Measurements from ENCODE around the gene ST3GAL3. TPM values are rescaled to one million over a fixed set of nuclear protein-coding genes. Genes with fewer than 3 reads are reported as not detected.

Gene ST3GAL3
- total RNA-seq: 10 to 100 TPM; 25.3 to 34.9 TPM

- H3K27ac Mint-ChIP-seq: peak within 1 kb of the TSS; percentile 20
- peaks cover 4 to 20% of the 10 kb centered on the region in 2 donors for H3K36me3 Mint-ChIP-seq (ENCODE audit: insufficient read depth in 2 of 2)
- peak; percentile 95 to 96 for DNase-seq
Measured at GRCh38 chr1:43707190-43708001, at the start of gene ST3GAL3. ST3GAL3 (plus strand) TSS chr1:43707536; CDS start chr1:43736263, 28,727 bp downstream.

DNA sequence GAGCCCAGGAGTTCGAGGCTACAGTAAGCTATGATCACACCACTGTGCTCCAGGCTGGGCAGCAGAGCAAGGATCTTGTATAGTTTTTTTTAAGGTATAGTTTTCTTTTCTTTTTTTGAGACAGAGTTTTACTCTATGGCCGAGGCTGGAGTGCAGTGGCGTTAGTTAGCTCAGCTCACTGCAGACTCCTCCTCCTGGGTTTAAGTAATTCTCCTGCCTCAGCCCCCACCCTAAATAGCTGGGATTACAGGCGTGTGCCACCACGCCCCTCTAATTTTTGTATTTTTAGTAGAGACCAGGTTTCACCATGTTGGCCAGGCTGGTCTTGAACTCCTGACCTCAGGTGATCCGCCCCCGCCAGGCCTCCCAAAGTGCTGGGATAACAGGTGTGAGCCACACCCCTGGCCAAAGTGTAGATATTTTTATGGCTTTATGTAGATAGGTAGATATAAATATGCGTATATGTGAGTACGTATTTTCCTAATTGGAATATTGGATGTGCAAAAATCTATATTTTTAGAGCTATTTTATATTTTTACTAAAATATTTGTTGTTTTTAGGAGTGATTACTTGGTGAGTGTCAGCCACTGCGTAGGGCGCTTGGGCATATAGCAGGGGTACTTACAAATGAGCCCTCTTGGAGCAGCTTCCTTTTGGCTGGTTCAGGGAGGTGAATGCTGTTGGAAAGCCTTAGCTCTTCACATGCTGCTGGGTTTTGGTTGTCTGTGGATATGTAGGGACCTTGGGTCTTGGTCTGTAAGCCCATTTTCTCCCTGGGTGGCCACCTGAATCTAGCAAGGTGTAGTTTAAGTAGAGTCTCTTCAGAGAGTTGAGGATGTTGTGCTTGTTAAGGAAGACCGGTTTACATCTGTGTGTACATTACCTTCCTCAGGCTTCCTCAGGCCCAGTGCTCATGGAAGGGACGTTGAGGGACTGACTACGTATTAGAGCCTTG, 47.8 kb upstream of the ST3GAL3 start:
- H3K36me3 Mint-ChIP-seq (ENCODE audit: insufficient read depth in 2 of 2): peaks cover 11 to 38% of the 10 kb centered on the region in 2 donors
- no peak overlapping the region for H3K27ac Mint-ChIP-seq
- no peak overlapping the region for H3K4me3 Mint-ChIP-seq
- H3K4me1 Mint-ChIP-seq (ENCODE audit: low read depth): peaks cover 16% of the 10 kb centered on the region
- H3K9me3 Mint-ChIP-seq: no peaks in the 10 kb centered on the region
- ATAC-seq (replicated peaks in 1 of 2) (no peak), DNase-seq (no peak)
- H3K27me3 Mint-ChIP-seq (ENCODE audit: low read depth): no peaks in the 10 kb centered on the region

More at GRCh38 chr1:43707190-43708001, at the start of gene ST3GAL3:
- Mint-ChIP-seq H3K9me3 (no peaks in the 10 kb centered on the region), H3K4me1 (ENCODE audit: low read depth) (peaks cover 46% of the 10 kb centered on the region), H3K4me3 (peak within 1 kb of the TSS; percentile 94 to 95), H3K27me3 (ENCODE audit: low read depth) (no peaks in the 10 kb centered on the region)
- peak; percentile 96 for ATAC-seq (replicated peaks in 1 of 2)

DNA sequence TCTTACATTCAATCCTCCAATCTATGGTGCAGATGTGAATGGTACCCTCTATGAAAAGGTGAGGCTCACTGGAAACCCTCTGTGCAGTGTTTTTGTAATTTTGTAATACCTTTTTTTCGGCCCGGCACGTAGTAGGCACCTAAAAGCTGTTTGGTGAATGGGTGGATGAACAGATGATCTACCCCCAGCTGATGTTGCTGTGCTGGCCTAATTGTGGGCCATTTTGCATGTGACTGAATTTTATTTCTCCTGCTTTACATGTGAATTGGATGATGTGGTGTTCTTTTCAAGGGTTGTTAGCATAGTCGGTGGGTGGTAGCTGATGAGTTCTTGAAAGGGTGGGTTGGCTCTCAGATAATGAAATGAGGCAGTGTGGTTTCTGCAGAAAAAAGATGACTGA, 47.0 kb upstream of the ST3GAL3 start:
- Mint-ChIP-seq H3K4me3 (no peak overlapping the region), H3K36me3 (ENCODE audit: insufficient read depth in 2 of 2) (peaks cover 11 to 35% of the 10 kb centered on the region in 2 donors), H3K4me1 (ENCODE audit: low read depth) (peaks cover 19% of the 10 kb centered on the region), H3K9me3 (no peaks in the 10 kb centered on the region), H3K27me3 (ENCODE audit: low read depth) (no peaks in the 10 kb centered on the region), H3K27ac (no peak overlapping the region)
- ATAC-seq (replicated peaks in 1 of 2) (no peak), DNase-seq (no peak)

DNA sequence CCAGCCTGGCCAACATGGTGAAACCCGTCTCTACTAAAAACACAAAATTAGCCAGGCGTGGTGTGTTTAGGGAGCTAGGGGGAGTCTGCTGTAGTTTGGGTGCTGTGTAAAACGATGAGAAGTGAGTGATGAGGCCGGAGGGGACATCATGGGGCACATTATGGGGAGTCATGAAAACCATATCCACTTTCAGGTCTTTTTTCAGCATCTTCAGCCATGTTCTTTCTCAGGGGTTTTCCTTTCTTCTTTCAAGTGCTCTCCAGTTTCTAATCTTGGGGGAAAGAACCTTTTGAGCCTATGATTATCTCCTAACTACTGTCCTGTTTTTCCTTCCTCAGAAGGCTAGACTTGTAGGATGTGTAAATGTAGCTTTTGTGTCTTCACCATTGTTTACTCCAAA, 43.0 kb upstream of the ST3GAL3 start:
- peak in 1 of 2 donors; percentile 48 for ATAC-seq (replicated peaks in 1 of 2)
- H3K4me1 Mint-ChIP-seq (ENCODE audit: low read depth): peaks cover 23% of the 10 kb centered on the region
- no peaks in the 10 kb centered on the region for H3K9me3 Mint-ChIP-seq
- H3K27ac Mint-ChIP-seq: peak overlapping the region; percentile 54
- H3K27me3 Mint-ChIP-seq (ENCODE audit: low read depth): no peaks in the 10 kb centered on the region
- H3K4me3 Mint-ChIP-seq: no peak overlapping the region
- H3K36me3 Mint-ChIP-seq (ENCODE audit: insufficient read depth in 2 of 2): peaks cover 17 to 53% of the 10 kb centered on the region in 2 donors
- DNase-seq: no peak

DNA sequence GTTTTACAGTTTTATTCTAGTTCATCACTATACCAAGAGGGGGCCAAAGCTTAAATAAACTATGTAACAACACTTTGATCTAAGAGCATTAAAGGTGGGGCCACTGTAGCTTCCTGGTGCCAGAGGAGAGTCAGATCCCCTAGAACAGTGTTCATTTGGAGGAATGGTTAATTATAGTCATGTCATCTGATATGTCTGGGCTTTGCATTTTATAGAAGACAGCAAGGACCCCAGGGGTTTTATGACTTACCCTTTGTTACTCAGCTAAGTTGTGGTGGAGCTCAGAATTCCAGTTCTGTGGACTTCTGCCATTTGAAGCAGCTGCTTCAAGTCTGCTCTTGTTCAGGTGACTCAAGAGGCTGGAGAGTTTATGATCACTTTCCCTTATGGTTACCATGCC, 40.7 kb upstream of the ST3GAL3 start:
- Mint-ChIP-seq H3K27me3 (ENCODE audit: low read depth) (no peaks in the 10 kb centered on the region), H3K27ac (no peak overlapping the region), H3K36me3 (ENCODE audit: insufficient read depth in 2 of 2) (peaks cover 13 to 56% of the 10 kb centered on the region in 2 donors), H3K4me1 (ENCODE audit: low read depth) (peaks cover 18% of the 10 kb centered on the region), H3K9me3 (no peaks in the 10 kb centered on the region), H3K4me3 (no peak overlapping the region)
- ATAC-seq (replicated peaks in 1 of 2) (no peak), DNase-seq (no peak)

DNA sequence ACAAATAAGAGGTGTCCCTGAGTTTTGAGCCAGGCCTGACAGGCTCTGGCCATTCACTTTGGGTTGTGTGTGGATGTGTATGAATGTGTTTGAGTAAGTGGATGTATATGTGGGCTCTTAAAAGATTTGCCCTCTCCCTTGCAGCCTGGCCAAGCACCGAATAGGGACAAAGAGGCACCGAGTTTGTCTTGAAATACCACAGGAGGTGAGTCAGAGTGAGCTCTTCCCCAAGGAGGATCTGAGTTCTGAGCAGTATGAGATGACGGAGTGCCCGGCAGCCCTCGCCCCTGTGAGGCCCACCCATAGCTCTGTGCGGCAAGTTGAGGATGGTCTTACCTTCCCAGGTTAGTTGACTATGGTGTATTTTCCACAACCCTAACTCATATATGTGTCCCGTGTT, 38.4 kb upstream of the ST3GAL3 start:
- DNase-seq (no peak), ATAC-seq (replicated peaks in 1 of 2) (no peak)
- H3K4me3 Mint-ChIP-seq: no peak overlapping the region
- peaks cover 16 to 58% of the 10 kb centered on the region in 2 donors for H3K36me3 Mint-ChIP-seq (ENCODE audit: insufficient read depth in 2 of 2)
- H3K4me1 Mint-ChIP-seq (ENCODE audit: low read depth): peaks cover 13% of the 10 kb centered on the region
- peak overlapping the region; percentile 10 for H3K27ac Mint-ChIP-seq
- no peaks in the 10 kb centered on the region for H3K9me3 Mint-ChIP-seq
- no peaks in the 10 kb centered on the region for H3K27me3 Mint-ChIP-seq (ENCODE audit: low read depth)

- no peaks in the 10 kb centered on the region for H3K9me3 Mint-ChIP-seq
- ATAC-seq (replicated peaks in 1 of 2) (no peak), DNase-seq (no peak)
- H3K27ac Mint-ChIP-seq: no peak overlapping the region
- no peak overlapping the region for H3K4me3 Mint-ChIP-seq
- peaks cover 16 to 57% of the 10 kb centered on the region in 2 donors for H3K36me3 Mint-ChIP-seq (ENCODE audit: insufficient read depth in 2 of 2)
- H3K4me1 Mint-ChIP-seq (ENCODE audit: low read depth): peaks cover 4% of the 10 kb centered on the region
- no peaks in the 10 kb centered on the region for H3K27me3 Mint-ChIP-seq (ENCODE audit: low read depth)
Measured at GRCh38 chr1:43669878-43670277, 37.5 kb upstream of the ST3GAL3 start.

DNA sequence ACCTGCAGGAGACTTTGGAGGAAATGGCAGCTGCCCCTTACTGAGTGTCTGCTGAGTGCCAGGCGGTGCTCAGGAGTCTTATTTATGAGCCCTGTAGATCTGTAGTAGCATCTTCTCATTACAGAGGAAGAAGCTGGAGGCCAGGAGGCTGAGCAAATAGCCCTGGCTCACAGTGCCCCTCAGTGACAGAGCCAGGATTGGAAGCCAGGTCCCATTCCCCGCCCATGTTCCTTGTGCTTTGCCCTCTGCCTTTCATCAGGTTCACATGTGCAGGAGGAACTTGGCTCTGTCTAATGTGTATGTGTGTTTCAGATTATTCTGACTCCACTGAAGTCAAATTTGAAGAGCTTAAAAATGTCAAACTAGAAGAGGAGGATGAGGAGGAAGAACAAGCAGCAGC, 36.1 kb upstream of the ST3GAL3 start:
- Mint-ChIP-seq H3K27me3 (ENCODE audit: low read depth) (no peaks in the 10 kb centered on the region), H3K36me3 (ENCODE audit: insufficient read depth in 2 of 2) (peaks cover 14 to 54% of the 10 kb centered on the region in 2 donors), H3K4me3 (no peak overlapping the region), H3K27ac (no peak overlapping the region), H3K4me1 (ENCODE audit: low read depth) (peaks cover 4% of the 10 kb centered on the region), H3K9me3 (no peaks in the 10 kb centered on the region)
- ATAC-seq (replicated peaks in 1 of 2) (no peak), DNase-seq (no peak)

DNA sequence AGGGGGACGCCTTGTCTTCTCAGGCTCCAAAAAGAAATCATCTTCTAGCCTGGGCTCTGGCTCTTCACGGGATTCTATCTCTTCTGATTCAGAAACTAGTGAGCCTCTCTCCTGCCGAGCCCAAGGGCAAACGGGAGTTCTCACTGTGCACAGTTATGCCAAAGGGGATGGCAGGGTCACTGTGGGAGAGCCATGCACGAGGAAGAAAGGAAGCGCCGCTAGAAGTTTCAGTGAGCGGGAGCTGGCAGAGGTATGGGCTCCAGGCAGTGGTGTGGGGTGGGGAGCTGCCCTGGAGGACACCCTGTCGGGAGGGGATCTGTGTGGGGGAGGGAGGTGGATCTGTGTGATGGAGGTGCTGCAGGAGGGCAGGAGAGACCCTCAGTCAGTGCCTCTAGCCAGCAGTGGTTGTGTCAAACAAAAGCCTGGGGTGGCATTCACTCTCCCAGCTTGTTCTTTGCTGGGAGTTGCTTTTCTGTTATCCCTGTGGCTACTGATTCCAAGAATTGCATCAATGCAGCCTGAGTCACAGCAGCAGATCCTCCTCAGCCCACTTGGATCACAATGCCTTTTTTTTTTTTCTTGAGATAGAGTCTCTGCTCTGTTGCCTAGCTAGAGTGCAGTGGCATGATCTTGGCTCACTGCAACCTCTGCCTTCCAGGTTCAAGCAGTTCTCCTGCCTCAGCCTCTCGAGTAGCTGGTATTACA, 35.6 kb upstream of the ST3GAL3 start:
- ATAC-seq (replicated peaks in 1 of 2) (no peak), DNase-seq (no peak)
- Mint-ChIP-seq H3K4me3 (no peak overlapping the region), H3K36me3 (ENCODE audit: insufficient read depth in 2 of 2) (peaks cover 14 to 50% of the 10 kb centered on the region in 2 donors), H3K27me3 (ENCODE audit: low read depth) (no peaks in the 10 kb centered on the region), H3K4me1 (ENCODE audit: low read depth) (peaks cover 4% of the 10 kb centered on the region), H3K9me3 (no peaks in the 10 kb centered on the region), H3K27ac (no peak overlapping the region)

DNA sequence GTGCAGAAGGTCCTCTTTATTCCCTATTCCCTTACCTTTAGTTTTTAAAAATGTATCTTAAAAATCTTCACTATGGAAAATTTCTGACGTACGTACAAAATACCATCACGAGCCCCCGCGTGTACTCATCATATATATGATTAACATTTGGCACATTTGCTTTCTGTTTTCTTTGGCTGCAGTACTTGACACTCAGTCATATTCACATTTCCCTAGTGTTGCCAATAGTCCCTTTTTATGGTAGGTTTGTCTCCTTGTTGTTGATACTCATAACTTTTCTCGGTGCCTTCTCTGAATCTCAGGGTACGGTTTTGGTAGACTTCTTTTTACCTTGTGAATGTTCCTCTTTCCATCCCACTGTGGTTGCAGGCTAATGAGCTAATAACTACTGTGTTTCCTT, 34.1 kb upstream of the ST3GAL3 start:
- H3K9me3 Mint-ChIP-seq: no peaks in the 10 kb centered on the region

GRCh38 chr1:43678940-43679339, 28.4 kb upstream of the ST3GAL3 start:
- no peak overlapping the region for H3K27ac Mint-ChIP-seq
- H3K4me1 Mint-ChIP-seq (ENCODE audit: low read depth): no peaks in the 10 kb centered on the region
- no peaks in the 10 kb centered on the region for H3K9me3 Mint-ChIP-seq
- no peaks in the 10 kb centered on the region for H3K27me3 Mint-ChIP-seq (ENCODE audit: low read depth)
- ATAC-seq (replicated peaks in 1 of 2) (no peak), DNase-seq (no peak)
- H3K4me3 Mint-ChIP-seq: no peak overlapping the region
- peaks cover 3 to 15% of the 10 kb centered on the region in 2 donors for H3K36me3 Mint-ChIP-seq (ENCODE audit: insufficient read depth in 2 of 2)

More for the DNA sequence above, 34.1 kb upstream of the ST3GAL3 start:
- Mint-ChIP-seq H3K36me3 (ENCODE audit: insufficient read depth in 2 of 2) (peaks cover 16 to 42% of the 10 kb centered on the region in 2 donors), H3K4me1 (ENCODE audit: low read depth) (no peaks in the 10 kb centered on the region), H3K27ac (peak overlapping the region; percentile 60), H3K27me3 (ENCODE audit: low read depth) (no peaks in the 10 kb centered on the region), H3K4me3 (no peak overlapping the region)
- ATAC-seq (replicated peaks in 1 of 2) (no peak), DNase-seq (no peak)

- Mint-ChIP-seq H3K9me3 (no peaks in the 10 kb centered on the region), H3K27ac (no peak overlapping the region), H3K4me1 (ENCODE audit: low read depth) (no peaks in the 10 kb centered on the region), H3K36me3 (ENCODE audit: insufficient read depth in 2 of 2) (peaks cover 10 to 32% of the 10 kb centered on the region in 2 donors), H3K4me3 (no peak overlapping the region), H3K27me3 (ENCODE audit: low read depth) (no peaks in the 10 kb centered on the region)
- DNase-seq (no peak), ATAC-seq (replicated peaks in 1 of 2) (no peak)
Measured at GRCh38 chr1:43683560-43683959, 23.8 kb upstream of the ST3GAL3 start.
